Non-pigmented ciliary epithelial cell (primary cell): ENCODE measurements around the gene TWF2.
"Not testable (repeated sequence)": the region's sequence is repeated elsewhere in the genome, so short reads cannot be mapped to it uniquely, and the experiment has no call there.

ENCODE experiments used
- DNase-seq: peaks from one replicate; pipeline ENCODE4 v3.0.0-alpha.2; 2010; ENCODE audit warnings: low read depth

TWF2 gene

DNA sequence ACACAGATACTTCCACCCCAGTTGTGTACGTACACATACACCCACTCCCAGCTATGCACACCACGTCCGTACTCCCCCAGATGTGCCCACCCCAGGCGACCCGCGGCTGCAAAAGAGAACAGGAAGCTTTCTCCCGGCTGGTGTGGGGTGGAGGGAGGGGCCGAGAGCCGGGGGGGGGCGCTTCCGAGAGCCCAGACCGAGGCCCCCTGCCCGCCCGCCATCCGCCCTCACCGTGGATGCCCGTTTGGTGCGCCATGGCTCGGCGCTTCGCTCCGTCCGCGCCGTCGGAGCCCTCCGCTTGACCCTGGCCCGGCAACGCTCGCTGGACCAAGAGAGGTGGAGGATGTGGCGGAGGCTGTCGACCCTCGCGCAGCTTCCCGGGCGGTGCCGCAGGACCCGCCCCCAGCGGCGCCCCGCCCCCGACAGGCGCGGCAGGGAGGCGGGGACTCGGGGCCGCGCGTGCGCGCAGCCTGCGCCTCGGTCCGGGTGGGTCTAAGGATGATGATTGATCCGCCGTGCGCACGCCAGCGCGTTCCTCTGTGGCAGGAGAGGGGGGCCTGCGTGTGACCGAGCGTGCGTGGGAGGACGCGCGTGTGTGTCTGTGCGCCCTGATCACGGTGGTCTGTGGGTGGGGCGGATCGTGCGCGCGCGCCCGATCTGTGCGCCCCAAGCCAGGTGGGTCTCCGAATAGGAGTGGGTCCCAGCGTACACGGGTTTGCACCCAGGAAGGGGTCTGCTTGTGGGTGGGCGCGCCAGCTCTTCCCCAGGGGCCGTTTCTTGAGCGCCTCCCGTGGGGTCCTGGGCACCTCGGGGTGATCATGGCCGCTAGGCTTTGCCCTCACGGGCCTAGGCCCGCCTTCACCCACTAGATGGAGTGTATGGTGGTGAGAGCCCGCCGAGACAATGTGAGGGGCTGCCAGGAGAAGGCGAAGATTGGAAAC is at the start of gene TWF2:
Gene TWF2 (minus strand): TSS at position 398 of the 941 bp plus-strand sequence. CDS start 142 bp downstream, at position 256.
- DNase-seq: no peak

DNA sequence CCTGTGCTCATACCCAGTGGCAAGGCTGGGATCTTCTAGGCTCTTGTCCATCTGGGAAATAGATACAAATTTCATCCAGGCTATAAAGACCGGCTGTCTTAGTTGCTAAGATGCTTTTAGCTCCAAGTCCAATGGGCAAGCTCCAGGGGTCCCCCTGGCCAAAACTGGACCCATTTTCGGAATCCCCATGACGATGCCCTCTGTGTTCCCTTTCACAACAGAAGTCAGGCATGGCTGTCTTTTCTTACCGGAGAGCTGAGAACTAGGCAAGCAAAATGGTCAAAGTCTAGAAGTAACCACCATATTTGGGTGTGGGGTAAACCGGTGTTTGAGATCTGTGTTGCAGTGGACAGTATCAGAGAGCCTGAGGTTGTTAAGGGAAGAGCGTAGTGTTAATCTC is 49.7 kb upstream of the TWF2 start:
- DNase-seq: no peak

DNA sequence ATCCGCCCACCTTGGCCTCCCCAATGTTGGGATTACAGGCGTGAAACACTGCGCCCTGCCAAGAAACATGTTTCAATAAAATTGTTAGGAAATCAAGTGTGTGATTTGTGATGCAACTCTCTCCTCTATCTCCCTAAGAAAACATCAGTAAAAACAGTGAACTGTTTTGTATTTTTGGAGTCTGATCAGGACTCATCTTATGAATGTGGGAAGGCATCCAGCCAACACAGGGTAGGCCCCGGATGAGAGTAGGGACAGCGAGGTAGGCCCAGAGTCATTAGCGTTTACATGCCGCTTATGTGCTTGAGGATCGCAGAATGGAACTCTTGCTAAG is 47.8 kb upstream of the TWF2 start:
- DNase-seq: no peak

DNA sequence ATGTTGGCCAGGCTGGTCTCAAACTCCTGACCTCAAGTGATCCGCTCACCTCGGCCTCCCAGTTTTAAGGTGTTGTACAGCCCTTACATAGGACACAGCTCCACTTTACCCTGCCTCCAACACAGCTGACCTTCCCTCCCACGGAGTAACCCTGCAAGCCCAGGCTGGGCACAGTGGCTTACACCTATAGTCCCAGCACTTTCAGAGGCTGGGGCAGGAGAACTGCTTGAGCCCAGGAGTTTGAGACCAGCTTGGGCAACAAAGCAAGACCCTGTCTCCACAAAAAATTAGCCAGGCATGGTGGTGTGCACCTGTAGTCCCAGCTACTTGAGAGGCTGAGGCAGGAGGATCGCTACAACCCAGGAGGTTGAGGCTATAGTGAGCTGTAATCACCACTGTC is 45.1 kb upstream of the TWF2 start:
- not testable (repeated sequence) for DNase-seq

DNA sequence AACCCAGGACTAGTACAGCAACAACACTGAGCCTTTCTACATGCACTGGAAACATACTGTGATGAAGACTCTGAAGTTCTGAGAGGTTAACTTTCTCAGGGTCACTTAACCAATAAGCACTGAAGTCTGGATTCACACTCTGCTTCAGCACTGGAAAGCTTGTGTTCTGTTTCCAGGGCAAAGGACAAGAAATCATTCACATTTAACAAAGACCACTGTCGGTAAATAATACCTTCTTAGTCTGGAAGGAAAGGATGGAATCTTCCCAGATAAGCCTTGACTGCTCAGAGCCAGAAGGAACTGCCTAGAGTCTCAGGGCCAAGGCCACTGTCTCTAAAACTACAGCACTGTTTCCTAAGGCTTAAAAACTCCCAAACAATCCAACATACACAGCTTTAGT is 44.3 kb upstream of the TWF2 start:
- no peak for DNase-seq

DNA sequence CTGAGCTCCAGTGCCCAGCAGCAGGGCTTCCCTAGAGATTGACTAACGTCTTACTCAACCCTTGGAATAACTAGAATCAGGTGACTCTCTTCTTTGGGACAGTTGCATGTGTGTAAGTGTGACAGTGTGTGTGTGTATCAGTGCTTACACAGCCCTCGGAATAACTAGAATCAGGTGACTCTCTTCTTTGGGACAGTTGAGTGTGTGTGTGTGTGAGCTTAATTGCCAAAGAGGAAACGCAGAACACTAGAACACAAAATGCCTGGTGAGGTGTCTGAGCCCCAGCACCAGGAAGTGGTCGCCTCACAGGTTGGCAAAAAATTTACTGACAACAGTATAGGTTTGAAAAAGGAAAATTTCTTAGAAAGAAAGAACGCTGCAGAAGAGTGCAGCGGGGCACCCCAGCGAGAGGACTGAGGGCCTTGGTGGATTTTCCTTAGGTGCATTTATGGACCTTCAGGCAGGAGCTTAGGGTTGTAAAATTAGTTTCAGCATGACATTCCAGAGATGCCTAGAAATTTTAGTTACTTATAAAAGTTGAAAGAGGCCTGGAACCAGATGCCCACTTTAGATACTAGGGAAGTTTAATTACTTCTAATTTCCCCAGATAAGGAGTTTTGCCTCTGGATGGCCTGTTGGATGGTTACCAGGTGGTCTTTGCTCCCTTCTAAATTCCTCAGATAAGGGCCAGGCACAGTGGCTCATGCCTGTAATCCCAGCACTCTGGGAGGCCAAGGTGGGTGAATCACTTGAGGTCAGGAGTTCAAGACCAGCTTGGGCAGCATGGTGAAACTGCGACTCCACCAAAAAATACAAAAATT is 43.2 kb upstream of the TWF2 start:
- no peak for DNase-seq

DNA sequence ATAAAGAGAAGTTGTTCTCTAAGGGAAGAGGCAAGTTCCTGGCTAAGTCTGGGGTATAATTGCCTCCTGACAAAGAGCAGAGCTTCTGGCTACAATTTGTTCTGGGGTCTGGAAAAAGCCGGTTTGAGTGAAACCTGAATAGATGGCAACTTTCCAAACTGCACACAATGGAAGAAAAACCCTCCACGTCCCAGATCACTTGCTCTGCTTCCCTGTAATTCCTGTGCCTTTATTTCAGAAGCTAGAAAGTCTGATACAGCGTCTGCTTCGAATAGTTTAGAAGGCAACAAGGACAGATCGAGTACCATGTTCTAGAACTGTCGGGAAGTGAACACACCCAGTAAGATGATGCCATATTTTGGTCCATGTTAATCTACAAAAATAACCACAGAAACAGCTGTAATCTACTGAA is 41.1 kb upstream of the TWF2 start:
- DNase-seq: no peak

DNA sequence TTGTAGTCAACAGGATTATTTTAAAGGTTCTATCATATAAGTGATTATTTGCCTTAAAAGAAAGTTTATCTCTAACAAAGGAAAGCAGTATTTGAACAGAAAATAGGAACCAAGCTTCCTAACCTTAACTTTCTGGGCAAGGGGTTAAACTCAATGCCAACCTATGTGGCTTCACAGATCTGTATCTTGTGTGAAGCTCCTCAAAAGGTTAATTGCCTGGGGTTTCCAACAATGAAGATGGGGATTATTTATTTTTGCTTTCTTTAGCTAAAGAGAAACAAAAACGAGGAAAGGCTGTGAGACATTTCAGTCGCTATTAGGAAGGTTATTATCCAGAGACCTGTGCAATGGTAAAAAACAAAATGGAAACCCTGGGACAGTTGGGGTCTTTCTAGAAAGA is 40.6 kb upstream of the TWF2 start:
- DNase-seq: no peak

DNA sequence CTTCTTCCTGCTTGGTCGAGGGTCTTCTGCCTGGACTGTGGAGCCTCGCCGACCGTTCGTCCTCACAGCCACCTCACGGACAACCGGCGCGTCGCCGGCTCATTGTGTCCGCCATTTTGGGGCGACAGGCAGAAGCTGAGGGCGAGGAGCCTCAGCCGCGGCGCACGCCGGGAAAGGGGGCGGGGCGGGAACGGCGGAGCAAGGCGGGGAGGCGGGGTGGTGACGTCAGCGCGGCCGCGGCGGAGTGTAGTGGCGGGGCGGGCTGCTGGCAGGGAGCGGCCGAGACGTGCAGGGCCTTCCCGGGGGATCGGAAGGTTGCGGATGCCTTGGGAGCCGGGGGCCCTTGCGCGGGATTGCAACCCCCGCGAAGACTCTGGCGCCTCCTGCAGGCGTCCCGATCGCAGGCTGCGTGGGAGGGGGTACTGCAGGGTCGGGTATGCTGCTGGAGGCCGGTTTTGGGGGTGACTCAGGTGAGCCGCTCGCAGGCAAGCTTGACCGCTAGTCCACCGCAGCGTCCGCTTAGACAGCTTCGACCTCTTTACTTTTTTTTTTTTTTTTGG is 39.6 kb upstream of the TWF2 start, which contains the start of gene WDR82:
Gene WDR82 (minus strand): TSS at position 140 of the 560 bp plus-strand sequence. CDS start 288 bp downstream, outside the sequence.
- DNase-seq: no peak

DNA sequence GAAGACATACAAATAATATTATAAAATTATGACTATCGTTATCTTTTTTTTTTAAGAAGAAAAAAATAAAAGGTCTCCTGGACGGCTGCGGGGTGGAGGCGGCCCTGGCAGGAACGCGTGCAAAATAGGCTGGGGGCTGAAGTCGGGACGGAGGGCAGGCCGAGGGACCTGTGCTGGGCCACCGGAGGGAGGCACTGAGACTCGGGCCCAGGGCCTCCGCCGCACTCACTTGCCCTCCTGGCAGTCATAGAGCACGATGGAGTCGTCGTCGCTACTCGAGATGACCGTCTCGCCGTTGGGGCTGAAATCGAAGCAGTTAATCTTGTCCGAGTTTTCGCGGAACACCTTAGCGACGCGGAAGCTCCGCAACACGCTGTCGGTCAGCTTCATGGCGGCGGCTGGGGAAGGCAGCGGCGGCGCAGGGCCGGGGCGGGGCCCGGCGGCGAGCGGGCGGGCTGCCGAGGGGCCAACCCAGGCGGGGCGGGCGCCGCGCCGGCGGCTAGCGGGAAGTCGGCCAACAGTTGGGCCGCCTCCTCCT is 39.1 kb upstream of the TWF2 start:
- no peak for DNase-seq

DNA sequence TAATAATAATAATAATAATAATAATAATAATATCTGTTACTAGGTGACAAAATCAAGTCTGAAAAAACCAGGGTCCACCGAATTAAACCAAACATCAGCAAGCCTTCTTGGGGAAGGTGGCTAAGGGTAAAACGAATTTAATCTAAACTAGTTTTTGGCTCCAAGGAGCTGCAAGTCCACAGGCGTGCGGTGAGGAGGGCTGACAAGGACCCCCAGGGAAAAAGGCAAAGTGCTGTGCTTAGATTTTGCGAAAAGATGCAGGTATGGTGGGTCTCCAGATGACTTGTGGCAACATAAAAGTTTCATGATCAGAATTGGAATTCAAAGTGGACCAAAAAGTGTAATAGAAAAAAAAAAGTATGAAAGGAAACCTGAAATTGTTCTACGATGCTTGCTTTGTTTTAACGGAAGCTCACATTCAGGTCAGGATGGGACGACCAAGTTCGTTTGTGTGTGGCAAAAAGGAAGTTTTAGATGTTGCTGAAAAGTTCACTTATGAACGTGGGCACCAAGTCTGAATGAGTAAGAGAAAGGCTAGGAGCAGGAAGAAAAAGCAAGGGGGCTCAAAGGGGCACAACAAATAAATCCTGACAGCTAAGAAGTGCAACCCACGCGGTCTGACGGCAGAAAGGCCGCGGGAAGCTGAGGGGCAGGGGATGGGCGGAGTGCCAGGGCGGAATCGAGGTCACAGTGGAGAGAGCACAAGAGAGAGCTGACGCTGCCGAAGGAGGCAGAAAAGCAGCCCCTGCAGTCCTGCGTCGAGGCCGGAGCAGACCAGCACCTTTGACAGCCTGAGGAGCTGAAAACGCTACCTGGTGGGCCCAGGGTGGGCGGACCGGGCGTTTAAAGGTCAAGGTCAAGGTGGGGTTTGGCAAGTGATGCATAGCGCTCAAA is 38.4 kb upstream of the TWF2 start:
- DNase-seq: no peak

DNA sequence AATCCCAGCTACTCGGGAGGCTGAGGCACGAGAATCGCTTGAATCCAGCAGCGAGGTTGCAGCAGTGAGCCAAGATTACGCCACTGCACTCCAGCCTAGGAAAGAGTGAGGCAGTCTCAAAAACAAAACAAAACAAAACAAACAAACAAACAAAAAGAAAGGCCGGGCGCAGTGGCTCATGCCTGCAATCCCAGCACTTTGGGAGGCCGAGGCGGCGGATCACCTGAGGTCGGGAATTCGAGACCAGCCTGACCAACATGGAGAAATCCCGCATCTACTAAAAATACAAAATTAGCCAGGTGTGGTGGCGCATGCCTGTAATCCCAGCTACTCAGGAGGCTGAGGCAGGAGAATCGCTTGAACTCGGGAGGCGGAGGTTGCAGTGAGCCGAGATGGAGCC is 35.8 kb upstream of the TWF2 start:
- DNase-seq: not testable (repeated sequence)

DNA sequence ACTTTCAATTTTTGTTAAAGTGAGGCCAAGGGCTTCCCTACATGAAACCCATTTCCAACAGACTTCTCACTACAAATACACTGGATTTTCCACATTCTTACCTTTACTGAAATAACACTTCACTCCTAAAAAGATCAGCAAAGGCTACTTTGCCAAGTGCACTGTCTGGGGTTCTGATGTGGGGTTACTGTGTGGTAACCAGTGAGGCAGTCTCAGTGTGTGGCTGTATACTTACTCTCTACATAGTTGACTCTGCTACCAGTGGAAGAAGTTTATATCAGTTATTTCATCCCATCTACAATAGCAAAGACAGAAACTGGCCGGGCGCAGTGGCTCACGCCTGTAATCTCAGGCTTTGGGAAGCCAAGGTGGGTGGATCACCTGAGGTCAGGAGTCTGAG is 33.9 kb upstream of the TWF2 start:
- no peak for DNase-seq

DNA sequence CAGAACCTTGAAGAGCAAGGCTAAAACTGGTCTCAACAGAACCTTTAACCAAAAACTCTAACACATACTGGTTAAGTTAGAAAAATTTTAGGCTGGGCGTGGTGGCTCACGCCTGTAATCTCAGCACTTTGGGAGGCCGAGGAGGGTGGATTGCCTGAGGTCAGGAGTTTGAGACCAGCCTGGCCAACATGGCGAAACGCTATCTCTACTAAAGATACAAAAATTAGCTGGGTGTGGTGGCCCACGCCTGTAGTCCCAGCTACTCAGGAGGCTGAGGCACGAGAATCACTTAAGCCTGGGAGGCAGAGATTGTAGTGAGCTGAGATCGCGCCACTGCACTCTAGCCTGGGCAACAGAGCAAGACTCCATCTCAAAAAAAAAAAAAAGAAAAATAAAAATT is 33.2 kb upstream of the TWF2 start:
- not testable (repeated sequence) for DNase-seq

DNA sequence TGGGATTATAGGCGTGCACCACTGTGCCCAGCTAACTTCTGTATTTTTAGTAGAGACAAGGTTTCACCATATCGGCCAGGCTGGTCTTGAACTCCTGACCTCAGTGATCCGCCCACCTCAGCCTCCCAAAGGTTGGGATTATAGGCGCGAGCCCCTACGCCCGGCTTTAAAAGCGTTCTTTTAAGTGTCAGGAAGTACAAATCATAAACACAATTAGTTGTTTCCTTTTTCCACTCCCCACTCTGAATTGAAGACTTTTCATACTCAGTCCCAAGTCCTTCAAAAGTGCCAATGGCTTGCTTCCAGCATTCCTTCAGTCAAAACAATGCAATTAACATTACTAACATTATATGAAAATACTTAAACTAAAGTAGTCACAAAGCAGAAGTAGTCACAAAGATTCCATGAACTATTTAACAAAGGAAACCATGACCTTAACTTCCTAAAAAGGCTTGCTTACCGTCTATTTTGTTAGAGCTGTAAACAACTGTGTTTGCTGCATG is 31.3 kb upstream of the TWF2 start:
- DNase-seq: no peak

DNA sequence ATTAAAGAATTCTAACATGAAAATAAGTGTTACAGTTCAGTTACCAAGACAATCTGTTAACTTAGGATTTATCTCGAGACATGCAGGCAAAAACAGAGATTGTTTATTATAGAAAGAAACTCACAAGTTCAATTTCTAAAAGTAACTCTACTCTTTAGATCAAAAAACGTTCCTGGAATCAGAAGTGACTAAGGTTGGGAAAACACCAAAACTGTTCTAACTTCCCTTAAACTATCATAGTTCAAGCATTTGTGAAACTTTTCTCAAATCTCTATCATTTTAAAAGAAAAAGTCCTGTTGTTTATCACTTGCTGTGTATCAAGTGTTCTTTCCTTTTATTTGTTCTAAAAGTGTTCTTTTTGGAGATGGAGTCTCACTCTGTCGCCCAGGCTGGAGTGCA is 30.8 kb upstream of the TWF2 start:
- DNase-seq: no peak

DNA sequence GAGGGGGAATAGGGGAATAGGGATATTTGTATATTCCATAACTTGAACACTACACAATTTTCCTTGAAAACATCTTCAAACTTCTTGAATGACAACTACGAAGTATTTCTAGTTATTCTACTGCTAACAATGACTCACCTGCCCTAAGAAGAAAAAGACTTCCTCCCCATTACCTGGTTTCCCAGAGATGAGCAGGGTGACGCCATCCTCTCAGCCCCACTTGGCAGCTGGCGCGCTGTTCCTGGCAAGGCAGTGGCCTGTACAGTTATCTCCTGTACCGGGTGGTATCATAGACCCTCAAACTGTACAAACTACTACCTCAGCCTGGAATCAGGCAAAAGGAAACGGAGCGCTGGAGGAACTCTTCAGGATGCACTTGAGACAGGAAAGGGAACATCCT is 29.1 kb upstream of the TWF2 start:
- no peak for DNase-seq

DNA sequence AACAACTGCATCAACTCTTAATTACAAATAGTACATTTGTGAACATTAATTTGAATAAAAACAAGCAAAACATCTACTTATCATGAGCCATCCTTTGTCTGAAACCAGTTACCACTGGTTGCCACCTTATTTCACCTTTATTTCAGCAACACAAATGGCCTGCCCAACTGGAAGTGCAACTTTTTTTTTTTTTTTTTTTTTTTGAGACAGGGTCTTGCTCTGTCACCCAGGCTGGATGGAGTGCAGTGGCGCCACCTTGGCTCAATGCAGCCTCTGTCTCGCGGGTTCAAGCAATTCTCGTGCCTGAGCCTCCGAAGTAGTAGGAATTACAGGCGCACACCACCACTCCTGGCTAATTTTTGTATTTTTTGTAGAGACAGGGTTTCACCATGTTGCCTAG is 26.4 kb upstream of the TWF2 start:
- no peak for DNase-seq

DNA sequence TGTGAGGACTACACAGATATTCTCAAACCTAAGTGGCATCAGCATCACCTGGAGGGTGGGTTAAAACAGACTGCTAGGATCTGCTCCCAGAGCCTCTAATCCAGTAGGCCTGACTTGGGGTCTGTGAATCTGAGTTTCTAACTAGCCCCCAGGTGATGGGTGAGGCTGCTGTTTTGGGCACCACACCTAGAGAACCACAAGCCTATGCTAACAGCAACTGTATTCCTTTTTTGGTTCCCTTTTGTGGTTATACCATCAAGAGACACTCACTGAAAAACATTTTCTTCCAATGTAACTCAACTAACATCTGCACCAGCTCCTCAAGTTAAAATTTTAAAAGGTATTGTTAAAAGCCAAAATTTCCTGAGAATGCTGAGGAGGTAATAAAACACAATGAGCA is 23.5 kb upstream of the TWF2 start:
- no peak for DNase-seq

DNA sequence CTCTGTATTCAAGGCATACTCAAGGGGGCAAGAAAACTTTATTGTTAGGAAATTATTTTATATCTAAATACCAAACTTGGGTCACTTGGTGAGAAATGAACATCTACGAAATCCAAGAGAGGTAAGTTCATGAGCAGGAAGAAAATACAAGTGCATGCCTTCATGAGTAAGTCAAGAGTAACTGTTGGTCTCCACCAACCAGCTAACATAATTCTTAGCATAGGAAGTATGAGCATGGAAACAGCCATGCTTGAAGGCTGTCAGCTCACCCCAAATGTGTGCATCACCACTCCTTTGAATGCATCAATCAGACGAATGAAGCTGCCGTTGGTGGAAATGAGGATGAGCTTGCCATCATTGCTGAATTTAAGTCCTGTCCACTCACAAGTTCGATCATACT is 20.5 kb upstream of the TWF2 start:
- DNase-seq: no peak

DNA sequence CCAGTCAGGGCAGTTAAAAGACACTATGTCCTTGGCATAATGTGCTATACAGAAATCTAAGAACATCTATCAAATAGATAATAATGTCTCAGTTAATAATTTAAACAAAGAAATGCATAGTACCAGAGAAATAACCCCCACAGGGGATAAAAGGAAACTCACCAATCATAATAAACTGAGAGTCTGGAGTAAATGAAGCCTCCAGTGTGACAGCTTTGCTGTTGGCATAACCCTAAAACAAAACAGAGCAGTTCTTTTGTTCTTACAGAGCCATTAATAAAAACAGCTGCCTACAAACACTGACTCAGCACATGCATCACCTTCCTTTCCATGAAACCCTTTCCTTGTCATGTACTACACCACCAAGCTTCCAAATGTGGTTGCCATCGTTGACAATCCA is 20.1 kb upstream of the TWF2 start:
- DNase-seq: no peak
